IPS-20b (cell line): ENCODE data around the gene GARIN5B.

Experiments used
- H3K27ac ChIP-seq: one replicate; pipeline ENCODE4 v1.5.1; 2013; ENCODE audit warnings: low read length
- H3K27me3 ChIP-seq: 2 replicates; pipeline ENCODE4 v1.6.1; 2013; ENCODE audit warnings: mild to moderate bottlenecking, low read length, inconsistent platforms; ENCODE audit not compliant: insufficient read depth
- H3K36me3 ChIP-seq: 2 replicates; pipeline ENCODE4 v1.6.1; 2013; ENCODE audit warnings: low read depth, mild to moderate bottlenecking, inconsistent platforms, low read length, moderate library complexity; ENCODE audit not compliant: insufficient read depth
- H3K4me1 ChIP-seq: 2 replicates; pipeline ENCODE4 v1.6.1; 2013; ENCODE audit warnings: mild to moderate bottlenecking, control low read depth, inconsistent platforms, low read length, moderate library complexity; ENCODE audit not compliant: insufficient read depth
- H3K4me3 ChIP-seq: 2 replicates; pipeline ENCODE4 v1.5.1; 2013; ENCODE audit warnings: mild to moderate bottlenecking, low read length, inconsistent platforms
- H3K9ac ChIP-seq: 2 replicates; pipeline ENCODE4 v1.6.1; 2013; ENCODE audit warnings: low read depth, mild to moderate bottlenecking, inconsistent platforms, low read length, moderate library complexity
- H3K9me3 ChIP-seq: 2 replicates; pipeline ENCODE4 v1.6.1; 2013; ENCODE audit warnings: mild to moderate bottlenecking, low read depth, low read length, inconsistent platforms; ENCODE audit not compliant: insufficient read depth

Gene GARIN5B

DNA sequence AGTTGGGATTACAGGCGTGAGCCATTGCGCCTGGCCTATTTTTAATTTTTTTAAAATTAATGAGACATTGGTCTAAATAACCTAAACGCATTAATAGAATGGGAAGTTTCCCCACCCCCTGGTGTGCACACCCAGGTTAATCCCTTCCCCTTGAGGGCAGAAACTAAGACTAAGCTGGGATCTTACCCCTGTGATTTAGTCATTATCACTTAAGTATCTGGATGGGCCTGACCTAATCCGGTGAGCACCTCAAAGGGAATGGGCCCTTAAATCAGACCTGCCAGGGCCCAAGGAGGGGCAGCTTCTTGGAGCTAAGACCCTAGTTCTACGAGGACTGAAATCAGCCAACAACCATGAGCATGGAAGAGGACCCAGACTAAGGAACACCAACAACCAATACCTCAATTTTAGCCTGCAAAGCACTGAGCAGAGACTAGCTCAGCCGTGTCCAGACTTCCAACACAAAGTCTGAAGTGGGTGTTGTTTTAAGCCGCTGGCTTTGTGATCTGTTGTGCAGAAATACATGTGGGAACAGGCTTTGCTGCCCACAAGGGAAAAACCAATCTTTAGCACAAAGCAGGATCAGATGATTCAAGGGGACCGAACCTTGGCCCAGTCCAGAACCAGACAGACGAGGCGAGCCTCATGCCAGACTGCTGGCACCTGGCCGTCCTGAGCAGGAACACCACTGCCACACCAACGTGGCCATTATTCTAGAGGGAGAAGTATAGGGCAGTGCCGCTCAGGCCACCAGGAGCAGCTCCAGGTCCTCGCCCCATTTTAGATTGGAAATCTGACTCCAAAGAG lies 37.4 kb upstream of the GARIN5B start:
- H3K4me1 ChIP-seq = no peaks in the 10 kb centered on the region; the same call in 1 of the 2 replicates
- peaks cover 50% of the 10 kb centered on the region for H3K36me3 ChIP-seq
- H3K4me3 ChIP-seq = no peak overlapping the region
- no peaks in the 10 kb centered on the region for H3K9me3 ChIP-seq
- no peak overlapping the region for H3K9ac ChIP-seq
- no peaks in the 10 kb centered on the region for H3K27me3 ChIP-seq
- H3K27ac ChIP-seq = no peak overlapping the region

DNA sequence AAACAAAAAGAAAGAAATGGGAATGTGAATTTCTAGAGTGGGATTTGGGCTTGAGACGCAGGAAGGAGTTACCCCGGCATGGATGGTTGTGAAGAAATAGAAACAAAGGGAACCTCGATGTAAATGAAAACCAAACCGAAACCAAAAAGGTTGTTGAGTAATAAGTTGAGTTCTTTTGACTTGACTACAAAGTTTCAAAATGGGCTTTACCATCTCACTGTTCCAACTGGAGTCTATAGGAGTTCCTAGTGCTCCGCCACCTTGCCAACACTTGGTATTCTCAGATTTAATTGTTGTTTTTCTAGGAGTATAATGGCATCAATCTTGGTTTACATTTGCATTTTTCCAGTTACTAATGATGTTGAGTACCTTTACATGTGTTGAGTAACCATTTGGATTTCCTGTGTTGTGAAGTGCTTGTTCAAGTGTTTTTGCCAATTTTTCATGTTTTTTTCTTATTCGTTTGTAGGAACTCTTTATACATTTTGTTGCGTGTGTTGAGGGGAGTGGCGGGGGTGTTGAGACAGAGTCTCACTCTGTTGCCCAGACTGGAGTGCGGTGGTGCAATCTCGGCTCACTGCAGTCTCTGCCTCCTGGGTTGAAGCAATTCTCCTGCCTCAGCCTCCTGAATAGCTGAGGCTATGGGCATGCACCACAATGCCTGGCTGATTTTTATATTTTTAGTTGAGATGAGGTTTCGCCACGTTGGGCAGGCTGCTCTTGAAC lies 35.3 kb upstream of the GARIN5B start:
- H3K36me3 ChIP-seq = peaks cover 31% of the 10 kb centered on the region
- no peak overlapping the region for H3K27ac ChIP-seq
- H3K9me3 ChIP-seq = no peaks in the 10 kb centered on the region
- H3K9ac ChIP-seq = no peak overlapping the region
- H3K4me1 ChIP-seq = peaks cover 2% of the 10 kb centered on the region; the same call in 1 of the 2 replicates
- H3K27me3 ChIP-seq = no peaks in the 10 kb centered on the region
- no peak overlapping the region for H3K4me3 ChIP-seq

DNA sequence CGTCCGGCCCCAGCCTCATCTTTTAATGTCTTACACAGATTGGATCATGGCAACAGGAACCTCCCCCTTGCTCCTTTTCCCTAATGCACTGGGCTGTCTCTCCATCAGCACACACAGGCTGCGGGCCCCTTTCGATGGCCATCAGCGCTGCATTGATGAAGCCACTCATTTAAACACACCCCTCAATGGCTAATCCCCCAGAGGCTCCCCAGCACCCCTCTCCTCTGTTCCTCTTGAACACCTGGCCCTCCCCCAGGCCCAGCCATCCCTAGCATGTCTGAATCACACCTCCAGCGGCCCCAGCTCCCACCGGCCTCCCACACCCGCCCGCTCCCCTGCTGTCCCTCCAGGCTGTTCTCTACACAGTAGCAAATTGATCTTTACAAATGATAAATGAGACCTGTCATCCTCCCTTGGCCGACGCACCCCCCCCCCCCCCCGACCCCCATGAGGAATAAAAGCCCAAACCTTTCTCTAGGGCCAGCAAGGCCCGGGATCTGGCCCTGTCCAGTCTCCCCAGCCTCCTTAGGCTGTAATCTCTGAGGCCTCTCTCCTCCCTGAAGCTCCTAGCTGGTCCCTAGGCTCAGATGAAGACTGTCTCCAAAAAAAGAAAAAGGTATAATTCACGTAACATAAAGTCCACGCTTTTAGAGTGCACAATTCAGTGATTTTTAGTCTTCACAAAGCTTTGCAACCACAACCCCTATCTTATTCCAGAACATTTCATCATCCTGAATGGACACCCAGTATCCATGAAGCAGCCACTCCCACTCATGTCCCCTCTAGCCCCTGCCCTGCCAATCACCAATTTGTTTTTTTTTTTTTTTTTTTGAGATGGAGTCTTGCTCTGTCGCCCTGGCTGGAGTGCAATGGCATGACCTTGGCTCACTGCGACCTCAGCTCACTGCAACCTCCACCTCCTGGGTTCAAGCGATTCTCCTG lies 30.0 kb upstream of the GARIN5B start:
- Histone ChIP-seq H3K4me1 (peaks cover 31% of the 10 kb centered on the region), H3K27me3 (no peaks in the 10 kb centered on the region), H3K9ac (peak overlapping the region; percentile 60; the same call in 1 of the 2 replicates), H3K27ac (peak overlapping the region; percentile 70), H3K36me3 (peaks cover 24% of the 10 kb centered on the region), H3K4me3 (peak overlapping the region; percentile 43; the same call in 1 of the 2 replicates), H3K9me3 (no peaks in the 10 kb centered on the region)

DNA sequence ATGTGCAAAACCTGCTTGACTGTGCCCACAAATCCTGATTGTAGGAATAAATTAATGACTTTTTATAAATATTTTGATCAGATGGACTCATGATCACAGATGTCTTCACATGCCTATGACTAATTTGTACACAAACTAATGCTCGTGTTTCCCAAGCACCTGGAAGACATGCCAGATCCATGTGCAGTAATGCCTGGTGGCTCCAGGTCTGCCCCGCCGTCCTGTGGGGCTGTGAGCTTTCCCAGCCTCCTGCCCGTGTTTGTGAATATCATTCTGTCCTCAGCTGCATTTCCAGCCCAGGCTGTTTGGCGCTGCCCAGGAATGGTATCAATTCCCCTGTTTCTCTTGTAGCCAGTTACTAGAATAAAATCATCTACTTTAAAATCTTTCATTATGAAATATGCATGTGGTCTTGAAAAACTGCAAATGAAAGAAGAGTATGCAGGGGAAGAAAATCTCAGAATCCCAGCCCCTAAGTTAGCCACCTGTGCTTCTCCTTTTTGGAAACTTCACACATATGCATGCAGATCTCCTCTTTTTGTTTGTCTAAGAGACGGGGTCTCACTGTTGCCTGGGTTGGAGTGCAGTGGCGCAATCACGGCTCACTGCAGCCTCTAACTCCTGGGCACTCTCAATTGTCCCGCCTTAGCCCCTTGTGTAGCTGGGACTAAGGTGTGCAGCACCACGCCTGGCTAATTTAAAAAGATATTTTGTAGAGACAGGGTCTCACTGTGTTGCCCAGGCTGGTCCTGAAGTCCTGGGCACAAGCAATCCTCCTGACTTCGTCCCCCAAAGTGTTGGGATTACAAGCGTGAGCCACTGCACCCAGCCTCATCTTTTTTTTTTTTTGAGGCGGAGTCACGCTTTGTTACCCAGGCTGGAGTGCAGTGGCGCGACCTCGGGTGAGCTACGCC lies 28.9 kb upstream of the GARIN5B start:
- Histone ChIP-seq H3K4me3 (peak overlapping the region; percentile 43), H3K27ac (no peak overlapping the region), H3K36me3 (peaks cover 36% of the 10 kb centered on the region), H3K9ac (peak overlapping the region; percentile 60; the same call in 1 of the 2 replicates), H3K4me1 (peaks cover 40% of the 10 kb centered on the region), H3K27me3 (no peaks in the 10 kb centered on the region), H3K9me3 (no peaks in the 10 kb centered on the region)

DNA sequence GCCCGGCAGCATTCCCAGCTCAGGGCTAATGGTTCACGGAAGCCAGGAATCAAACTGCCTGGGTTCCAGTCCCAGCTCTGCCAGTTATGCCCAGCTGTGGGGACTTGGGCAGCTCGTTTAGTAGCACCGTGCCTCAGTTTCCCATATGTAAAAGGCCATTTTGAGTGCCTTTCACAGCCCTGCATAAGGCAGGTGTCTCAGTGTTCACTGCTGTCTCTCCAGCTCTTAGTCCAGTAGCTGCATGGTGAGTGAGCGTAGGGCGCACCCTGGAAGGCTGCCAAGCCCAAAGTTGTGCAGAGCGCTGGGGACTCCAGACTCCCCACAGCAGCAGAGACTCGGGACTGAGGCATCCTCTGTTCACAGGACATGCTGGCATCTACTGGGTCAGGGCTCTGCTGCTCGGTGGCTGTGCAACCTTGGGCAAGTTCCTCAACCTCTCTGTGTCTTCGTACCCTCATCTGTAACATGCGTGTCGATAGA lies 28.2 kb upstream of the GARIN5B start:
- Histone ChIP-seq H3K4me3 (no peak overlapping the region), H3K9ac (no peak overlapping the region), H3K27me3 (no peaks in the 10 kb centered on the region), H3K27ac (no peak overlapping the region), H3K36me3 (peaks cover 42% of the 10 kb centered on the region), H3K4me1 (peaks cover 42% of the 10 kb centered on the region), H3K9me3 (no peaks in the 10 kb centered on the region)

DNA sequence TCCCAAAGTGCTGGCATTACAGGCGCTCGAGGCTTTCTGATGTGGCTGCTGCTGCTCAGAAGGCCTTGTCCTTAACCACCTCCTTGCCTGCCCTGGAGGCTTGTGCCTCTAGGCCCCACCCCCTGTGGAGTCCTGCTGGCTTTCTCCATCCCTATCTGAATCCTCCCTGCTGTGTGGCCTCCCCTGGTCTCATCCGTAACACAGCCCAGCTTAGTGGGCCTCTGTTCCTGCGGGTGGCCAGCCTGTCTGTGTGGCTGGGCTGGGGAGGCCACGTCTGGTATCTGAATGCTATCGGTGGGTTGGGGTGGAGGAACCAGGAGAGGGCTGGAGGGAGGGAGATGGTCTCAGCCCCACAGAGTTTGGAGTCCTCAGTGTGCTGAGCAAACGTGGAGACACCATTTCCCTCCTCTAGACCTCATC lies 27.4 kb upstream of the GARIN5B start:
- no peak overlapping the region for H3K27ac ChIP-seq
- H3K36me3 ChIP-seq = peaks cover 42% of the 10 kb centered on the region
- H3K9me3 ChIP-seq = no peaks in the 10 kb centered on the region
- no peak overlapping the region for H3K9ac ChIP-seq
- no peaks in the 10 kb centered on the region for H3K27me3 ChIP-seq
- H3K4me3 ChIP-seq = no peak overlapping the region
- H3K4me1 ChIP-seq = peaks cover 42% of the 10 kb centered on the region

DNA sequence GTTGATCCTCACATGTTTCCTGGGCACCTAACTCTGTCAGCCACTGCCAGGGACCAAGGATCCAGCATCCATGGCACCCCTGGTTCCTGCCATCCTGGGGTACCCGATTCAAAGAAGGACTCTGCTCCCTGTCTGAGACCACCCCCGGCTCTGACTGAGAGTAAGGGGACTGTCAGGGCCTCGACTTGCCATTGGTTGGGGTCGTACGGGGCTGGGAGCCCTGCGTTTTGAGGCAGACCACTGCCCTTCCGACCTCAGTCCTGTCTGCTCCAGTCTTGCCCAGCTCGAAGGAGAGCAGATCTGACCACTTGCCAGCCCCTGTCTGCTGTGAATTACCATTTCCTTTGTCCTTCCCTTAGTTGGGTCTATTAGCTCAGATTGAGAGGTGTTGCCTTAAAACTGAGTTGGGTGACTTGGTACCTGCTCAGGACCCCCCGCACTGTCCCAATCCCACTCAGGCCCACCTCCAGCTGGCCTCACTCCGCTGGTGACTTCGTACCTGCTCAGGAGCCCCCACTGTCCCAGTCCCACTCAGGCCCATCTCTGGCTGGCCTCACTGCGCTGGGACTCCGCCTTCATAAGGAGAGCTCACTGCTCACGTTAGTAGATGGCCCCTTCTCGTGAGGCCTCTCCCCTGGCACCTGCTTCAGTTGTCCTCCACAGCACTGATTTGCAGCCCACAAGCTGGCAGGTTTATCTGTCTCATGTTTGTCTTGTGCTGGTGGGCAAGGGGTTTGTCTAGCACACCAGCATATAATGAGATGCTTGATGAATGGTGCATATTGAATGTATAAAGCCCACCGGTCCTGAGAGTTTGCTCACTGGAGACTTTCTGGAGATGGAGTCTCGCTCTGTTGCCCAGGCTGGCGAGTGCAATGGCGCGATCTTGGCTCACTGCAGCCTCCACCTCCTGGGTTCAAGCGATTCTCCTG lies 26.6 kb upstream of the GARIN5B start:
- Histone ChIP-seq H3K9me3 (no peaks in the 10 kb centered on the region), H3K27me3 (no peaks in the 10 kb centered on the region), H3K36me3 (peaks cover 42% of the 10 kb centered on the region), H3K9ac (no peak overlapping the region; the same call in 1 of the 2 replicates), H3K4me1 (peaks cover 46% of the 10 kb centered on the region), H3K4me3 (peak overlapping the region; percentile 32; the same call in 1 of the 2 replicates), H3K27ac (no peak overlapping the region)

DNA sequence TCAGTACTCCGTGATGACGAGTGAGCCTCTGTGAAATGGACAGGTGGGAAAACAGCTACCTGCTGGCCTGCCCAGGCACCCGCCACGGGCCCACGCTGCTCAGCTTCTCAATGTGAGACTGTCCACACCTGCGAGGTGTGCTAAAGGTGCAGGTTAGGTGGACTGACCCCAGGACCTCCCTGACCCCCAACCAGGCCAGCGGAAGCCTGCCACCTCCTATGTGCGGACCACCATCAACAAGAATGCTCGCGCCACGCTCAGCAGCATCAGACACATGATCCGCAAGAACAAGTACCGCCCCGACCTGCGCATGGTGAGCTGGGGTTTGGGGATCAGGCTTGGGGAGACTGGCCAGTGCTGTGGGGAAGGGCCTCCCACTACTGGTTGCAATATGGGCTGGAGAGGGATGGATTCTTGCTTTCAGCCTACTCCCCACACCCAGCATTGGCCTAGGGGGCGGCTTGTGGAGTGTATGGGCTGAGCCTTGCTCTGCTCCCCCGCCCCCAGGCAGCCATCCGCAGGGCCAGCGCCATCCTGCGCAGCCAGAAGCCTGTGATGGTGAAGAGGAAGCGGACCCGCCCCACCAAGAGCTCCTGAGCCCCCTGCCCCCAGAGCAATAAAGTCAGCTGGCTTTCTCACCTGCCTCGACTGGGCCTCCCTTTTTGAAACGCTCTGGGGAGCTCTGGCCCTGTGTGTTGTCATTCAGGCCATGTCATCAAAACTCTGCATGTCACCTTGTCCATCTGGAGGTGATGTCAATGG lies 24.9 kb upstream of the GARIN5B start:
- peaks cover 42% of the 10 kb centered on the region for H3K36me3 ChIP-seq
- H3K27me3 ChIP-seq = peaks cover 5% of the 10 kb centered on the region
- peaks cover 44% of the 10 kb centered on the region for H3K4me1 ChIP-seq
- H3K9ac ChIP-seq = peak overlapping the region; percentile 100
- peak overlapping the region; percentile 99 for H3K4me3 ChIP-seq
- no peaks in the 10 kb centered on the region for H3K9me3 ChIP-seq
- no peak overlapping the region for H3K27ac ChIP-seq

DNA sequence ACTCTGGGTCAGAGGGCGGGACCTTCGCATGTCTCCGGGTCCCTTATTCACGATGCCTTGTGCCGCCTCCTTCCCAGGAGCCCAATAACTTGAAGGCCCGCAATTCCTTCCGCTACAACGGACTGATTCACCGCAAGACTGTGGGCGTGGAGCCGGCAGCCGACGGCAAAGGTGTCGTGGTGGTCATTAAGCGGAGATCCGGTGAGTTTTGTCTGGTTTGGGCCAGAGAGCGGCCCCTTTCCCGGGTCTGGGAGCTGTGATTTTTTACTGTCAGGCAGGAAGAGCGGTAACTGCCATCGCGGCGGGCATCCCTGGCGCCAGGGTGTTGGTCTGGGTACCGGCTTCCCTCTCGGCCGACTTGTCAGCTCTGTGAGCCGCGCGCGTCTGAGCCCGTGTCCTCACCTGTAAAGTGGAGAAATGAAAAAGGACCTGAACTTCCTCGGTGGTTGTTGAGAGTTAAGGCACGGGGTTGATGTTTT lies 23.5 kb upstream of the GARIN5B start:
- peaks cover 37% of the 10 kb centered on the region for H3K4me1 ChIP-seq
- peak overlapping the region; percentile 100 for H3K9ac ChIP-seq
- H3K9me3 ChIP-seq = no peaks in the 10 kb centered on the region
- H3K4me3 ChIP-seq = peak overlapping the region; percentile 99
- peak overlapping the region; percentile 87 for H3K27ac ChIP-seq
- peaks cover 18% of the 10 kb centered on the region for H3K27me3 ChIP-seq
- peaks cover 42% of the 10 kb centered on the region for H3K36me3 ChIP-seq
